ENCODE data around the gene SPON1. TPM values are rescaled to one million over a fixed set of nuclear protein-coding genes. Genes with fewer than 3 reads are reported as not detected.
"Not testable (repeated sequence)": the region's sequence is repeated elsewhere in the genome, so short reads cannot be mapped to it uniquely, and the experiment has no call there.

SPON1 gene
- total RNA-seq, 1 donor from 2014 or later: 0.16 TPM

GRCh38 chr11:14035526-14035925 lies 73.0 kb downstream of the SPON1 start:
- H3K9me3 Mint-ChIP-seq; H3K27ac Mint-ChIP-seq; DNase-seq (ENCODE audit: low spot score); intact Hi-C loops (cut with micrococcal nuclease); H3K36me3 Mint-ChIP-seq (ENCODE audit: low read depth); H3K4me1 Mint-ChIP-seq (ENCODE audit: low read depth); H3K4me3 Mint-ChIP-seq (ENCODE audit: low read depth): not testable (repeated sequence)
- peaks cover 16% of the 10 kb centered on the region for H3K27me3 Mint-ChIP-seq (ENCODE audit: low read depth)

GRCh38 chr11:14036469-14036868 lies 73.9 kb downstream of the SPON1 start:
- Mint-ChIP-seq H3K9me3 (no peaks in the 10 kb centered on the region), H3K4me1 (ENCODE audit: low read depth) (no peaks in the 10 kb centered on the region), H3K27ac (no peak overlapping the region), H3K36me3 (ENCODE audit: low read depth) (no peaks in the 10 kb centered on the region), H3K27me3 (ENCODE audit: low read depth) (peaks cover 15% of the 10 kb centered on the region), H3K4me3 (ENCODE audit: low read depth) (no peak overlapping the region)
- DNase-seq (ENCODE audit: low spot score): no peak
- intact Hi-C loops (cut with micrococcal nuclease): no loop called here

- no peaks in the 10 kb centered on the region for H3K9me3 Mint-ChIP-seq
- H3K36me3 Mint-ChIP-seq (ENCODE audit: low read depth): no peaks in the 10 kb centered on the region
- H3K27ac Mint-ChIP-seq: no peak overlapping the region
- intact Hi-C loops (cut with micrococcal nuclease): no loop called here
- DNase-seq (ENCODE audit: low spot score): no peak
- no peaks in the 10 kb centered on the region for H3K4me1 Mint-ChIP-seq (ENCODE audit: low read depth)
- no peak overlapping the region for H3K4me3 Mint-ChIP-seq (ENCODE audit: low read depth)
- H3K27me3 Mint-ChIP-seq (ENCODE audit: low read depth): peaks cover 14% of the 10 kb centered on the region
Measured at GRCh38 chr11:14041040-14041439, 78.5 kb downstream of the SPON1 start.

GRCh38 chr11:14041565-14041964 lies 79.0 kb downstream of the SPON1 start:
- Mint-ChIP-seq H3K27ac (no peak overlapping the region), H3K27me3 (ENCODE audit: low read depth) (peaks cover 15% of the 10 kb centered on the region), H3K4me3 (ENCODE audit: low read depth) (no peak overlapping the region), H3K9me3 (no peaks in the 10 kb centered on the region), H3K36me3 (ENCODE audit: low read depth) (no peaks in the 10 kb centered on the region), H3K4me1 (ENCODE audit: low read depth) (no peaks in the 10 kb centered on the region)
- no peak for DNase-seq (ENCODE audit: low spot score)
- intact Hi-C loops (cut with micrococcal nuclease): no loop called here

GRCh38 chr11:14042686-14043465 lies 80.4 kb downstream of the SPON1 start:
- Mint-ChIP-seq H3K27me3 (ENCODE audit: low read depth) (peaks cover 21% of the 10 kb centered on the region), H3K4me1 (ENCODE audit: low read depth) (no peaks in the 10 kb centered on the region), H3K9me3 (no peaks in the 10 kb centered on the region), H3K27ac (no peak overlapping the region), H3K36me3 (ENCODE audit: low read depth) (no peaks in the 10 kb centered on the region), H3K4me3 (ENCODE audit: low read depth) (no peak overlapping the region)
- intact Hi-C loops (cut with micrococcal nuclease): no loop called here
- DNase-seq (ENCODE audit: low spot score): no peak

- Mint-ChIP-seq H3K36me3 (ENCODE audit: low read depth) (no peaks in the 10 kb centered on the region), H3K9me3 (no peaks in the 10 kb centered on the region), H3K27me3 (ENCODE audit: low read depth) (peaks cover 15% of the 10 kb centered on the region), H3K27ac (no peak overlapping the region), H3K4me1 (ENCODE audit: low read depth) (no peaks in the 10 kb centered on the region), H3K4me3 (ENCODE audit: low read depth) (no peak overlapping the region)
- intact Hi-C loops (cut with micrococcal nuclease): no loop called here
- no peak for DNase-seq (ENCODE audit: low spot score)
Measured at GRCh38 chr11:14044916-14045315, 82.4 kb downstream of the SPON1 start.

- intact Hi-C loops (cut with micrococcal nuclease): no loop called here
- no peaks in the 10 kb centered on the region for H3K36me3 Mint-ChIP-seq (ENCODE audit: low read depth)
- H3K9me3 Mint-ChIP-seq: no peaks in the 10 kb centered on the region
- no peak overlapping the region for H3K4me3 Mint-ChIP-seq (ENCODE audit: low read depth)
- DNase-seq (ENCODE audit: low spot score): no peak
- H3K27ac Mint-ChIP-seq: no peak overlapping the region
- no peaks in the 10 kb centered on the region for H3K4me1 Mint-ChIP-seq (ENCODE audit: low read depth)
- H3K27me3 Mint-ChIP-seq (ENCODE audit: low read depth): peaks cover 13% of the 10 kb centered on the region
Measured at GRCh38 chr11:14045417-14045816, 82.9 kb downstream of the SPON1 start.

GRCh38 chr11:14052198-14052597 lies 89.7 kb downstream of the SPON1 start:
- intact Hi-C loops (cut with micrococcal nuclease): no loop called here
- Mint-ChIP-seq H3K36me3 (ENCODE audit: low read depth) (no peaks in the 10 kb centered on the region), H3K27me3 (ENCODE audit: low read depth) (peaks cover 8% of the 10 kb centered on the region), H3K9me3 (no peaks in the 10 kb centered on the region), H3K4me1 (ENCODE audit: low read depth) (peaks cover 4% of the 10 kb centered on the region), H3K4me3 (ENCODE audit: low read depth) (no peak overlapping the region), H3K27ac (no peak overlapping the region)
- no peak for DNase-seq (ENCODE audit: low spot score)

- DNase-seq (ENCODE audit: low spot score): no peak
- H3K4me3 Mint-ChIP-seq (ENCODE audit: low read depth): no peak overlapping the region
- H3K27ac Mint-ChIP-seq: no peak overlapping the region
- no peaks in the 10 kb centered on the region for H3K36me3 Mint-ChIP-seq (ENCODE audit: low read depth)
- H3K9me3 Mint-ChIP-seq: no peaks in the 10 kb centered on the region
- peaks cover 4% of the 10 kb centered on the region for H3K4me1 Mint-ChIP-seq (ENCODE audit: low read depth)
- intact Hi-C loops (cut with micrococcal nuclease): no loop called here
- peaks cover 2% of the 10 kb centered on the region for H3K27me3 Mint-ChIP-seq (ENCODE audit: low read depth)
Measured at GRCh38 chr11:14054116-14055107, 91.9 kb downstream of the SPON1 start.

- intact Hi-C loops (cut with micrococcal nuclease): no loop called here
- no peaks in the 10 kb centered on the region for H3K36me3 Mint-ChIP-seq (ENCODE audit: low read depth)
- no peaks in the 10 kb centered on the region for H3K9me3 Mint-ChIP-seq
- peaks cover 1% of the 10 kb centered on the region for H3K27me3 Mint-ChIP-seq (ENCODE audit: low read depth)
- H3K4me3 Mint-ChIP-seq (ENCODE audit: low read depth): no peak overlapping the region
- peaks cover 4% of the 10 kb centered on the region for H3K4me1 Mint-ChIP-seq (ENCODE audit: low read depth)
- no peak for DNase-seq (ENCODE audit: low spot score)
- H3K27ac Mint-ChIP-seq: no peak overlapping the region
Measured at GRCh38 chr11:14055936-14056335, 93.4 kb downstream of the SPON1 start.

- no peaks in the 10 kb centered on the region for H3K9me3 Mint-ChIP-seq
- peaks cover 4% of the 10 kb centered on the region for H3K4me1 Mint-ChIP-seq (ENCODE audit: low read depth)
- DNase-seq (ENCODE audit: low spot score): no peak
- intact Hi-C loops (cut with micrococcal nuclease): no loop called here
- no peak overlapping the region for H3K27ac Mint-ChIP-seq
- H3K27me3 Mint-ChIP-seq (ENCODE audit: low read depth): peaks cover 11% of the 10 kb centered on the region
- no peak overlapping the region for H3K4me3 Mint-ChIP-seq (ENCODE audit: low read depth)
- no peaks in the 10 kb centered on the region for H3K36me3 Mint-ChIP-seq (ENCODE audit: low read depth)
Measured at GRCh38 chr11:14058061-14058460, 95.5 kb downstream of the SPON1 start.

GRCh38 chr11:14059491-14059890 lies 97.0 kb downstream of the SPON1 start:
- Mint-ChIP-seq H3K4me3 (ENCODE audit: low read depth) (no peak overlapping the region), H3K9me3 (no peaks in the 10 kb centered on the region), H3K27ac (no peak overlapping the region), H3K27me3 (ENCODE audit: low read depth) (peaks cover 22% of the 10 kb centered on the region), H3K4me1 (ENCODE audit: low read depth) (peaks cover 4% of the 10 kb centered on the region), H3K36me3 (ENCODE audit: low read depth) (no peaks in the 10 kb centered on the region)
- intact Hi-C loops (cut with micrococcal nuclease): no loop called here
- DNase-seq (ENCODE audit: low spot score): no peak

- H3K27me3 Mint-ChIP-seq (ENCODE audit: low read depth): peaks cover 24% of the 10 kb centered on the region
- no peak overlapping the region for H3K27ac Mint-ChIP-seq
- no peak overlapping the region for H3K4me3 Mint-ChIP-seq (ENCODE audit: low read depth)
- DNase-seq (ENCODE audit: low spot score): no peak
- H3K4me1 Mint-ChIP-seq (ENCODE audit: low read depth): peaks cover 8% of the 10 kb centered on the region
- no peaks in the 10 kb centered on the region for H3K36me3 Mint-ChIP-seq (ENCODE audit: low read depth)
- intact Hi-C loops (cut with micrococcal nuclease): no loop called here
- H3K9me3 Mint-ChIP-seq: no peaks in the 10 kb centered on the region
Measured at GRCh38 chr11:14061721-14062120, 99.2 kb downstream of the SPON1 start.

Data from activated T-helper 2 cell treated with anti-CD3 and anti-CD28 coated beads, Interferon-gamma antibody, Interleukin-2, Interleukin-4, amounts not matched to agents 10 μg/mL and 5 μg/mL and 100 μg/mL, durations not matched to agents 14 hours and 24 hours and 36 hours (primary cell).